ENCODE results near the gene CTDSPL2. TPM values are rescaled to one million over a fixed set of nuclear protein-coding genes. Genes with fewer than 3 reads are reported as not detected.

Gene CTDSPL2
- polyA plus RNA-seq, 1 donor from 2014 or later, result 78.1 TPM

- TF ChIP-seq MXI1 (conservative IDR thresholded peaks at IDR 0.05; ENCODE audit: poor library complexity, severe bottlenecking), result no peak
- TF ChIP-seq EP300 (conservative IDR thresholded peaks at IDR 0.05; ENCODE audit: poor library complexity, severe bottlenecking), result no peak
- no peak for TF ChIP-seq REST (IDR thresholded peaks at IDR 0.05; ENCODE audit: borderline replicate concordance)
- no peak for TF ChIP-seq EZH2 (IDR thresholded peaks at IDR 0.05; ENCODE audit: borderline replicate concordance, insufficient read depth, low read length, poor library complexity, severe bottlenecking)
- no peak for TF ChIP-seq CTCF (IDR thresholded peaks at IDR 0.05; ENCODE audit: poor library complexity, severe bottlenecking)
- no peak for TF ChIP-seq SMC3 (conservative IDR thresholded peaks at IDR 0.05; ENCODE audit: poor library complexity)
- TF ChIP-seq TAF1 (IDR thresholded peaks at IDR 0.05; ENCODE audit: low read depth), result no peak
- no peak for TF ChIP-seq POLR2AphosphoS5 (IDR thresholded peaks at IDR 0.05)
- no peak for TF ChIP-seq RAD21 (conservative IDR thresholded peaks at IDR 0.05)
- H3K27ac ChIP-seq (ENCODE audit: low read length), result no peak overlapping the region
- no peaks in the 10 kb centered on the region for H3K79me2 ChIP-seq (replicated peaks; ENCODE audit: insufficient read depth, low read length)
- no peaks in the 10 kb centered on the region for H3K9me3 ChIP-seq (ENCODE audit: low read length)
- H3K4me2 ChIP-seq (ENCODE audit: low read length), result no peak overlapping the region
- no peak overlapping the region for H3K9ac ChIP-seq (ENCODE audit: low read length)
- peaks cover 4% of the 10 kb centered on the region for H3K36me3 ChIP-seq (ENCODE audit: insufficient read depth, low read length)
- H3K9me2 ChIP-seq (ENCODE audit: insufficient read depth, low read length), result no peaks in the 10 kb centered on the region
- no peaks in the 10 kb centered on the region for H3K27me3 ChIP-seq (ENCODE audit: insufficient read depth, low read depth, low read length)
- H4K20me1 ChIP-seq (ENCODE audit: insufficient read depth), result no peaks in the 10 kb centered on the region
- no peaks in the 10 kb centered on the region for H3F3A ChIP-seq (ENCODE audit: insufficient read depth, low read length, poor library complexity, severe bottlenecking)
- no peak overlapping the region for H2AFZ ChIP-seq (ENCODE audit: low read depth, low read length)
- H3K4me3 ChIP-seq (ENCODE audit: low read length), result no peak overlapping the region
These were observed 32.9 kb upstream of the CTDSPL2 start for GRCh38 chr15:44394562-44394961.

- Histone ChIP-seq H3K4me3 (ENCODE audit: low read length) (no peak overlapping the region), H4K20me1 (ENCODE audit: insufficient read depth) (no peaks in the 10 kb centered on the region), H3K79me2 (replicated peaks; ENCODE audit: insufficient read depth, low read length) (no peaks in the 10 kb centered on the region), H3F3A (ENCODE audit: insufficient read depth, low read length, poor library complexity, severe bottlenecking) (no peaks in the 10 kb centered on the region), H3K9me2 (ENCODE audit: insufficient read depth, low read length) (no peaks in the 10 kb centered on the region), H3K27ac (ENCODE audit: low read length) (no peak overlapping the region), H3K9ac (ENCODE audit: low read length) (no peak overlapping the region), H3K4me2 (ENCODE audit: low read length) (no peak overlapping the region), H3K36me3 (ENCODE audit: insufficient read depth, low read length) (no peaks in the 10 kb centered on the region), H2AFZ (ENCODE audit: low read depth, low read length) (no peak overlapping the region), H3K27me3 (ENCODE audit: insufficient read depth, low read depth, low read length) (no peaks in the 10 kb centered on the region), H3K9me3 (ENCODE audit: low read length) (no peaks in the 10 kb centered on the region)
- TF ChIP-seq SMC3 (conservative IDR thresholded peaks at IDR 0.05; ENCODE audit: poor library complexity), result no peak
- TF ChIP-seq EP300 (conservative IDR thresholded peaks at IDR 0.05; ENCODE audit: poor library complexity, severe bottlenecking), result no peak
- no peak for TF ChIP-seq TAF1 (IDR thresholded peaks at IDR 0.05; ENCODE audit: low read depth)
- TF ChIP-seq REST (IDR thresholded peaks at IDR 0.05; ENCODE audit: borderline replicate concordance), result no peak
- no peak for TF ChIP-seq POLR2AphosphoS5 (IDR thresholded peaks at IDR 0.05)
- TF ChIP-seq MXI1 (conservative IDR thresholded peaks at IDR 0.05; ENCODE audit: poor library complexity, severe bottlenecking), result no peak
- no peak for TF ChIP-seq EZH2 (IDR thresholded peaks at IDR 0.05; ENCODE audit: borderline replicate concordance, insufficient read depth, low read length, poor library complexity, severe bottlenecking)
These were observed 29.6 kb upstream of the CTDSPL2 start for GRCh38 chr15:44397869-44398268.

Measured in neural cell (in vitro differentiated cells).